Measurements from ENCODE around the gene COX17.

Gene COX17

DNA sequence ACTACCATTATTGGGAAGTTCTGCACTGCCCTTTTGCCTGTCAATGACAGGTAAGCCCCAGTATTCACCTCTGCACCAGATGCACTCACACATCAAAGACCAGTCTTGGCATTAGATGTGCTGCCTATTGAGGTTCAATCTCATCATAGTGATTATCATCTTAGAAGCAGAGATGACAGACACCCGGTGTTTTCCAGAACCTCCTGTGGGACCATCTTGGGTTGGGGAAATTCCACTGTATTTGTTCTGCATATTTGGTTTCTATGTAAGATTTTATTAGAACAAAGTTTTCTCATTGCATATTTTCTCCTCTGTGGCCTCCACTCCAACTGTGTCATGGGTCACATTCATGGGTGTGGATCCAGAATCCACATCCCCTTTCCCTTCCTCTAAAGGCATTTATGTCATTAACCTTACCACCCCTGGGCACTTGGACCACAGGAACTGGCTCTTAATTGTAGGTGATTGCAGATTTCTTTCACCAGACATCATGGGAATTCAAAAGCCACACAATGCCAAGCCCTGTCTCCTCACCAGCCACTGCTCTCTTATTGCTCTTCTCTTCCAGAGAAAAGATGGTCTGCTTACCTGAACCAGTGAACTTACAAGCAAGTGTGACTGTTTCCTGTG is 48.3 kb downstream of the COX17 start:
- Histone ChIP-seq H3K56ac (ENCODE audit: low read length) (no peak overlapping the region), H3K27me3 (ENCODE audit: insufficient read depth, low read length, poor library complexity) (no peaks in the 10 kb centered on the region), H3K4ac (ENCODE audit: low read depth, low read length) (no peak overlapping the region), H4K5ac (ENCODE audit: low read length) (no peak overlapping the region), H4K8ac (ENCODE audit: low read depth, low read length) (no peak overlapping the region), H3K36me3 (ENCODE audit: control insufficient read depth, insufficient read depth, low read length) (no peaks in the 10 kb centered on the region), H3K18ac (ENCODE audit: low read length) (no peak overlapping the region), H3K4me1 (ENCODE audit: control insufficient read depth, low read depth, low read length) (peaks cover 11% of the 10 kb centered on the region), H2BK15ac (replicated peaks; ENCODE audit: low read depth) (no peak overlapping the region), H3K4me3 (ENCODE audit: low read length) (no peak overlapping the region), H3K9ac (ENCODE audit: low read length) (no peak overlapping the region), H3K79me2 (ENCODE audit: control insufficient read depth, insufficient read depth, low read length) (no peaks in the 10 kb centered on the region), H3K79me1 (ENCODE audit: low read length) (no peaks in the 10 kb centered on the region), H3K27ac (ENCODE audit: low read depth, low read length) (no peak overlapping the region), H3K23ac (ENCODE audit: low read length) (no peak overlapping the region), H3K4me2 (ENCODE audit: low read length) (no peak overlapping the region), H2AK5ac (ENCODE audit: low read length) (no peak overlapping the region), H2BK120ac (ENCODE audit: low read depth, low read length) (no peak overlapping the region), H2BK5ac (ENCODE audit: low read length) (no peak overlapping the region)
- DNase-seq, result no peak
- no CpG with 5 or more reads among the region's 1 CpG for WGBS (ENCODE audit: extremely low coverage, insufficient coverage, low lambda C conversion rate)

DNA sequence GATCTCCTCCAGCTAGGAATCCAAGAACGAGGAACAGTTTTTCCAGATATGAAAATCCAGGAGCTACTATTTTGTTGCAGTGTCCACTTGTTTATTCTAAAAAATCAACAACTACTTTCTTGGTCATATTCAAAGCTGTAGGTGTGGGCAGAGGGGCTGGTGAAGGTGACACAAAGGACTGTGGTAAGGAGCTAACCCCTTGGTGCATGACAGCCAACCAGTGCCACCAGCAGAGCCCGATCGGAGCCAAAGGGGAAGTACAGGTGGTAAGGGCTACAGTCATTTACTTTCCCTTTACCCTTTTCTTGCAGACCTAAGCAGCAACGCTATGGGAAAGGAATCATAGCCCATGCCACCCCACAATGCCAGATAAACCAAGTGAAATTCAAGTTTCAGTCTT is 48.8 kb downstream of the COX17 start:
- Histone ChIP-seq H2BK5ac (ENCODE audit: low read length) (no peak overlapping the region), H2BK120ac (ENCODE audit: low read depth, low read length) (no peak overlapping the region), H2AK5ac (ENCODE audit: low read length) (no peak overlapping the region), H4K8ac (ENCODE audit: low read depth, low read length) (no peak overlapping the region), H3K4me3 (ENCODE audit: low read length) (no peak overlapping the region), H3K18ac (ENCODE audit: low read length) (no peak overlapping the region), H3K79me2 (ENCODE audit: control insufficient read depth, insufficient read depth, low read length) (no peaks in the 10 kb centered on the region), H3K27ac (ENCODE audit: low read depth, low read length) (no peak overlapping the region), H3K23ac (ENCODE audit: low read length) (no peak overlapping the region), H3K27me3 (ENCODE audit: insufficient read depth, low read length, poor library complexity) (no peaks in the 10 kb centered on the region), H3K79me1 (ENCODE audit: low read length) (no peaks in the 10 kb centered on the region), H3K4ac (ENCODE audit: low read depth, low read length) (no peak overlapping the region), H4K5ac (ENCODE audit: low read length) (no peak overlapping the region), H3K4me1 (ENCODE audit: control insufficient read depth, low read depth, low read length) (peaks cover 11% of the 10 kb centered on the region), H3K56ac (ENCODE audit: low read length) (no peak overlapping the region), H3K9ac (ENCODE audit: low read length) (no peak overlapping the region), H2BK15ac (replicated peaks; ENCODE audit: low read depth) (no peak overlapping the region), H3K36me3 (ENCODE audit: control insufficient read depth, insufficient read depth, low read length) (no peaks in the 10 kb centered on the region), H3K4me2 (ENCODE audit: low read length) (no peak overlapping the region)
- no CpG with 5 or more reads among the region's 4 CpGs for WGBS (ENCODE audit: extremely low coverage, insufficient coverage, low lambda C conversion rate)
- DNase-seq, result no peak

DNA sequence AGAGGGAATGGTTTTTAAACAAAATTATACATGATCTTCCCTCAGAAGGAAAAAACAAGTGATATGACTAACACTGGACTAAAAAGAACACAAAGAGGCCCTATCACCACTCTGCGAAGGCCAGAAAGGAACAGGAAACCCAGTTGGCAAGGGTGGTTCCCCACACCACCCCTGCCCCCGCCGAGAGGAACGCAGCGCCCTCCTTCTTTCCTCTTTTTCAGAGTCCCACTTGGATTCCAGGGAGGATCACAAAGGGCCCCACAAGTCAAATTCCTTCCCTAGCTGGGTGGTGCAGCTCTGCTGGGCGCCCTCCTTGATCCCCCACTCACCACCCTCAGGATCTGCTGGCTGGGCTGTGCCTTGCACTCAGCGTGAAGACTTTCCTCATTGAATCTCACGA is 49.7 kb downstream of the COX17 start:
- H3K18ac ChIP-seq (ENCODE audit: low read length), result no peak overlapping the region
- no peak overlapping the region for H3K4me2 ChIP-seq (ENCODE audit: low read length)
- no peak overlapping the region for H3K56ac ChIP-seq (ENCODE audit: low read length)
- H3K4me3 ChIP-seq (ENCODE audit: low read length), result no peak overlapping the region
- no peaks in the 10 kb centered on the region for H3K79me2 ChIP-seq (ENCODE audit: control insufficient read depth, insufficient read depth, low read length)
- no peak overlapping the region for H2BK5ac ChIP-seq (ENCODE audit: low read length)
- no peak overlapping the region for H2AK5ac ChIP-seq (ENCODE audit: low read length)
- H3K27ac ChIP-seq (ENCODE audit: low read depth, low read length), result no peak overlapping the region
- no peak for DNase-seq
- no peak overlapping the region for H3K23ac ChIP-seq (ENCODE audit: low read length)
- H3K4me1 ChIP-seq (ENCODE audit: control insufficient read depth, low read depth, low read length), result peaks cover 11% of the 10 kb centered on the region
- H4K8ac ChIP-seq (ENCODE audit: low read depth, low read length), result no peak overlapping the region
- H3K36me3 ChIP-seq (ENCODE audit: control insufficient read depth, insufficient read depth, low read length), result no peaks in the 10 kb centered on the region
- no peak overlapping the region for H2BK15ac ChIP-seq (replicated peaks; ENCODE audit: low read depth)
- H3K27me3 ChIP-seq (ENCODE audit: insufficient read depth, low read length, poor library complexity), result no peaks in the 10 kb centered on the region
- H4K5ac ChIP-seq (ENCODE audit: low read length), result no peak overlapping the region
- H3K79me1 ChIP-seq (ENCODE audit: low read length), result no peaks in the 10 kb centered on the region
- no peak overlapping the region for H3K9ac ChIP-seq (ENCODE audit: low read length)
- H2BK120ac ChIP-seq (ENCODE audit: low read depth, low read length), result no peak overlapping the region
- no CpG with 5 or more reads among the region's 8 CpGs for WGBS (ENCODE audit: extremely low coverage, insufficient coverage, low lambda C conversion rate)
- H3K4ac ChIP-seq (ENCODE audit: low read depth, low read length), result no peak overlapping the region

DNA sequence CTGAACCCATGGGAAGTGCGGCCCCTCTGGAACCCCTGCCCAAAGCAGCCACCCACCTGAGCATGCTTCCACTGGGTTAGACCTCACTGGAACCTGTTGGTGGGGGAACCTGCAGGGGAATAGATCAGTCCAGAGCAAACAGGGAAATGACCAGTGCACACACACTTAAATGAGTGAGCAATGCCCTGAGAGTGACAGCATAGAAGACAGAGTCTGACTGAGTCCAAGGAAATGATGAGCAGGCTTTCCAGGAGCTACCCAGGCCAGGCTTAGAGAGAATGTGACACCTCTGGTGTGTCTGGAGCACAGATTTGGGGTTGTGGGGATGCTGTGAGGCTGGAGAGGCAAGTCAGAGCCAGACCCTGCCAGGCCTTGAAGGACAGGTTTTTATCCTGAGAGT is 51.0 kb downstream of the COX17 start:
- Histone ChIP-seq H2AK5ac (ENCODE audit: low read length) (no peak overlapping the region), H4K5ac (ENCODE audit: low read length) (no peak overlapping the region), H3K79me1 (ENCODE audit: low read length) (no peaks in the 10 kb centered on the region), H3K79me2 (ENCODE audit: control insufficient read depth, insufficient read depth, low read length) (no peaks in the 10 kb centered on the region), H3K56ac (ENCODE audit: low read length) (no peak overlapping the region), H2BK5ac (ENCODE audit: low read length) (no peak overlapping the region), H3K36me3 (ENCODE audit: control insufficient read depth, insufficient read depth, low read length) (no peaks in the 10 kb centered on the region), H3K4me3 (ENCODE audit: low read length) (no peak overlapping the region), H4K8ac (ENCODE audit: low read depth, low read length) (no peak overlapping the region), H3K23ac (ENCODE audit: low read length) (no peak overlapping the region), H3K9ac (ENCODE audit: low read length) (no peak overlapping the region), H3K4me1 (ENCODE audit: control insufficient read depth, low read depth, low read length) (peaks cover 11% of the 10 kb centered on the region), H3K18ac (ENCODE audit: low read length) (no peak overlapping the region), H3K27me3 (ENCODE audit: insufficient read depth, low read length, poor library complexity) (no peaks in the 10 kb centered on the region), H2BK15ac (replicated peaks; ENCODE audit: low read depth) (no peak overlapping the region), H3K4ac (ENCODE audit: low read depth, low read length) (no peak overlapping the region), H3K4me2 (ENCODE audit: low read length) (no peak overlapping the region), H2BK120ac (ENCODE audit: low read depth, low read length) (no peak overlapping the region), H3K27ac (ENCODE audit: low read depth, low read length) (no peak overlapping the region)
- DNase-seq, result no peak
- no CpG with 5 or more reads among the region's 1 CpG for WGBS (ENCODE audit: extremely low coverage, insufficient coverage, low lambda C conversion rate)

DNA sequence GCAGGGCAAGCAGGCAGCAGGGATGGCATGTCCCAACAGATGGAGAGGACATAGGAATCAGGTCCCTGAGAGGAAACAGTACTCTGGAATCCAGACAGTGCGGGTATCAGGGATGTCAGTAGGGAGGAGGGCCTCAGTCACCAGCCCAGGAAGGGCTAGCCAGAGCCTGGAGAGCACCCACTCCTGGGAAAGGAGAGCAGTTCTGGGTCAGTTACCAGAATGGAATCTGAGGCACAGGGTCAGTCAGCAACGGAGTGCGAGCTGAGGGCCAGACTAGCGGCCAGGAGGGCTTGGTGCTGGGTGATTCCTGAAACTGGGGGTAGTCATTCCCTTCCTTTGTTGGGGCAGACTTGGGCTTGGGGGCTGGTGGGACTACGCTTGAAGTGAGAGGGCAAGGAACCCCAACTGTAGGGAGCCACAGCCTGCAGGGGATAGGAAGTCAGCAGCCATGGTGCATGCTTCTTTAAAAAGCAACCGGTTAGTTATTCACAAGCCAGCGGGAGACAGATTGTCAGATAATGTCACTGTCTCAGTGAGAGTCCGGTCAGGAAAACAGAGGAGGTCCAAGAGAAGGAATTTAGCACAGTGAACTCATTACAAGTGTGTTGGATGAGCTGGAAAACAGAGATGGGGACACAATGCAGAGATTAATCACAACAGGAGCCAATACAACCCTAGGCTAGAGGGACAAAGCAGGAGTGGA is 51.6 kb downstream of the COX17 start:
- Histone ChIP-seq H3K4ac (ENCODE audit: low read depth, low read length) (no peak overlapping the region), H3K56ac (ENCODE audit: low read length) (peak overlapping the region; percentile 71), H3K23ac (ENCODE audit: low read length) (no peak overlapping the region), H3K4me1 (ENCODE audit: control insufficient read depth, low read depth, low read length) (peaks cover 11% of the 10 kb centered on the region), H3K18ac (ENCODE audit: low read length) (no peak overlapping the region), H4K5ac (ENCODE audit: low read length) (no peak overlapping the region), H2BK120ac (ENCODE audit: low read depth, low read length) (no peak overlapping the region), H3K79me2 (ENCODE audit: control insufficient read depth, insufficient read depth, low read length) (no peaks in the 10 kb centered on the region), H3K36me3 (ENCODE audit: control insufficient read depth, insufficient read depth, low read length) (no peaks in the 10 kb centered on the region), H4K8ac (ENCODE audit: low read depth, low read length) (no peak overlapping the region), H2BK5ac (ENCODE audit: low read length) (peak overlapping the region; percentile 4), H3K79me1 (ENCODE audit: low read length) (no peaks in the 10 kb centered on the region), H3K9ac (ENCODE audit: low read length) (no peak overlapping the region), H3K4me3 (ENCODE audit: low read length) (no peak overlapping the region), H2AK5ac (ENCODE audit: low read length) (peak overlapping the region; percentile 22), H3K4me2 (ENCODE audit: low read length) (no peak overlapping the region), H3K27me3 (ENCODE audit: insufficient read depth, low read length, poor library complexity) (no peaks in the 10 kb centered on the region), H3K27ac (ENCODE audit: low read depth, low read length) (no peak overlapping the region), H2BK15ac (replicated peaks; ENCODE audit: low read depth) (no peak overlapping the region)
- peak; percentile 67 for DNase-seq
- no CpG with 5 or more reads among the region's 8 CpGs for WGBS (ENCODE audit: extremely low coverage, insufficient coverage, low lambda C conversion rate)

All from mesendoderm (in vitro differentiated cells).